Muscle layer of colon (tissue), 2 donors: ENCODE results near the gene UBAC2.

ENCODE experiments used
- H3K27ac ChIP-seq: one replicate; pipeline ENCODE4 v1.7.0; 2013; ENCODE audit warnings: low read depth, mild to moderate bottlenecking, low read length, moderate library complexity
- H3K27me3 ChIP-seq, 2 donors: one replicate each; pipeline ENCODE4 v1.7.0; 2013; ENCODE audit warnings: low read length in 2 of 2, mild to moderate bottlenecking in 2 of 2; ENCODE audit not compliant: insufficient read depth in 2 of 2, control insufficient read depth in 1 of 2
- H3K36me3 ChIP-seq: one replicate; pipeline ENCODE4 v1.7.0; 2013; ENCODE audit warnings: mild to moderate bottlenecking, low read length; ENCODE audit not compliant: insufficient read depth
- H3K4me1 ChIP-seq: one replicate; pipeline ENCODE4 v1.7.0; 2013; ENCODE audit warnings: mild to moderate bottlenecking, low read length; ENCODE audit not compliant: insufficient read depth
- H3K4me3 ChIP-seq, 2 donors: one replicate each; pipeline ENCODE4 v1.7.0; 2013; ENCODE audit warnings: low read length in 2 of 2, low read depth in 1 of 2, mild to moderate bottlenecking in 1 of 2, moderate library complexity in 1 of 2
- H3K9ac ChIP-seq: one replicate; pipeline ENCODE4 v1.7.0; 2013; ENCODE audit warnings: low read length
- H3K9me3 ChIP-seq: one replicate; pipeline ENCODE4 v1.7.0; 2013; ENCODE audit warnings: mild to moderate bottlenecking, low read length
- donor health status: abdominal sarcoma.
- donor health status: Adenocarcinoma of cecum.

UBAC2 gene

DNA sequence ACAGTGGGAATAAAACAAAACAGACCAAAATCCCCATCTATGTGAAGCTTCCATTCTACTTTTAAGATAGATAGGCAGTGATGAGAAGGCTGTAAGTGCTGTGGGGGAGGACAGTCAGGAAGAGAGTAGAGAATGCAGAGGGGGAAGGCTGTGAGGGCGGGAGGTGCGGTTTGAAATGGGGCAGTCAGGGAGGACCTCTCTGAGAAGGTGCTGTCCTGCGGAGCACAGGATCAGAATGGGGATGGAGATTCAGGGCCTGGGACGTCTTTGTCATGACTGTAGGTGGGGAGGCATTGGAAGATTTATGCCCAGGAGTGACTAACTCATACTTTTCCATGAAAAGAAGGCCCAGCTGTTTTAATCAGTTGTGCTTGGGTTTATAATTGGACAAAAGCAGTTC is 110.5 kb downstream of the UBAC2 start:
- Histone ChIP-seq H3K4me1 (peaks cover 31% of the 10 kb centered on the region), H3K9me3 (no peaks in the 10 kb centered on the region), H3K36me3 (no peaks in the 10 kb centered on the region), H3K27me3 (no peaks in the 10 kb centered on the region), H3K27ac (peak overlapping the region; percentile 19), H3K9ac (no peak overlapping the region), H3K4me3 (no peak overlapping the region)

DNA sequence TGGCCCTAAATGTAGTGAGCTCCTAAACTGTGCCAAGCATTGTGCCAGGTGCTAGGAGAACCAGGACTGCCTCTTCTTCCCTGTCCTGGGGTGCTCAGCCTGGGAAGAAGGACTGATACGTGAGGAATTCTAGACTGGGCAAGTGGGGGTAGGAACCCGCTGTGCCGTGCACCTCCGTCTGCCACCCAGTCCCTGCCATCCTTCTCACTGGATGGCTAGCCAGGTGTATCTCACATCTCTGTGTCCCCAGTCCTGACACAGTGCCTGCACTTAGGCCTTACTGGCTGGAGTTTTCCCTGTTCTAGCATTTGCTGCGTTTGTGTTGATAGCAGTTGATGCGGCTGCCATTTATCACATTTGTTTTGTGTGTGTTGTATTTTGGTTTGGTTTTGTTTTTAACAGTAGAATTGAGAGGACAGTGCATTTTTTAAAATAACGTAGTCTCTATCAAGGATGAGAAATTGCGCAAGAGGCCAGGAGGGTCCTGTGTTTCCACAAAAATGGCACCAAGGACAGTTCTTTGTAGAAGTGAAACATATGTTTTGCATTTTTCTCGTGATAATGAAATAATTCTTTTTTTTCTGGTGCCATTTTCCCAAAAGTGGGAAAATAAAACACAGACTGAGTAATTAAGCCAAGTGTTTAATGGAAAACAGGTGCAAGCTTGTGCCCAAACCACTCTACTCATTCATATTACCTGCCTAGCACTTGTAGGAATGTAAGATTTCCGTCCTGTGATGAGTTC is 111.3 kb downstream of the UBAC2 start:
- Histone ChIP-seq H3K4me1 (peaks cover 31% of the 10 kb centered on the region), H3K27me3 (no peaks in the 10 kb centered on the region), H3K9ac (no peak overlapping the region), H3K27ac (peak overlapping the region; percentile 36), H3K9me3 (no peaks in the 10 kb centered on the region), H3K36me3 (no peaks in the 10 kb centered on the region), H3K4me3 (no peak overlapping the region)

DNA sequence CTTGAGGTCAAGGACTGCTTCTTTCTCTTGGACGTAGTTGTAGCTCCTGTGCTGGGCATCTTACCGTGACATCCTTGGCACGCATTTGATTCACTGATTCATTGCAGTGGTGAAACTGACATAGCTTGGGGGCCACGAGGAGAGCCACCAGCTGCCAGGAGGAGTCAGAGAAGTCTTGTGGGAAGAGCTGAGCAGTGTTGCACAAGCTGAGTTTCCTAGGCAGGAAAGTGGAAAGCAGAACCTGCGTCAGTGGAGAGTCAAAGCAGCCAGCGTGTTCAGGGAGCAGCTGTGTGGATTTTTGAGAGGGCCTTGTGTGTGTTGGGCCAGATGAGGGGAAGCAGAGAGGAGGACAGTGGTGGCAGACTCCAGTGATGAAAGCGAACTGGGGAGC is 111.8 kb downstream of the UBAC2 start:
- no peak overlapping the region for H3K27ac ChIP-seq

DNA sequence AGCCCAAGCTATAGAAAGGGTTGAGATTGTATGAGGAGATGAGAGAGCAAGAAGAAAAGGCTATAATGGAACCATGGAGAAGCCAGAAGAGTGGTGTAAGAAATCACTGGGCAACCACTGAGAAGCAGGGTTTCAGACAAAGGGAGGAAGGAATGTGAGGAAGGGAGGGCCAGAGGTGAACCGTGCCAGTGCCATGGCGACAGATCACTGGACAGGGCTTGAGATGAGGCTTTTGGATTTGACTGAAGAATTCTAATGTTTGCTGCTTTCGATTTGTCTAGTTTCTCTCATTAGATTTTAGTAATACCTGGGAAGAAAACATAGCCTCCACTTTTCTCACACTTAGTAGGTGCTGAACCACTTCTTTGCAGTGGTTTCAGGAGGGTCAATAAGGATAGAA is 112.8 kb downstream of the UBAC2 start:
- H3K4me3 ChIP-seq = no peak overlapping the region
- no peaks in the 10 kb centered on the region for H3K36me3 ChIP-seq
- no peaks in the 10 kb centered on the region for H3K27me3 ChIP-seq
- no peak overlapping the region for H3K27ac ChIP-seq
- no peak overlapping the region for H3K9ac ChIP-seq
- H3K9me3 ChIP-seq = no peaks in the 10 kb centered on the region
- peaks cover 21% of the 10 kb centered on the region for H3K4me1 ChIP-seq

More for the DNA sequence above, 111.8 kb downstream of the UBAC2 start:
- Histone ChIP-seq H3K36me3 (no peaks in the 10 kb centered on the region), H3K9ac (no peak overlapping the region), H3K4me1 (peaks cover 31% of the 10 kb centered on the region), H3K4me3 (no peak overlapping the region), H3K27me3 (no peaks in the 10 kb centered on the region), H3K9me3 (no peaks in the 10 kb centered on the region)

DNA sequence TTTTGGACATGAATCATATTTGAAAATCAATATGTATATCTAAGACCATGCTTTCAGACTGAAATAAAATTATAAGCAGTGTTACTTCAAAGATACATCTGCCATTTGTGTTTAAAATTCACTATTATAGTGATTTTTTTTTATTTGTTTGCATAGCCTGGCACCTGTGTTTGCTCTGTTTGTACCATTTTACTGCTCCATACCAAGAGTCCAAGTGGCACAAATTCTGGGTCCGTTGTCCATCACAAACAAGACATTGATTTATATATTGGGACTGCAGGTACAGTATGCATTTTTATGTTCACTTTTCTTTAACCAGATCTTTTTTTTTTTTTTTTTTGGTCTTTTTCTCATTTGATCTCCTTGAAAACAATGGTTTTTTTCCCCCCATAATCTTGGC is 113.3 kb downstream of the UBAC2 start:
- Histone ChIP-seq H3K4me3 (no peak overlapping the region), H3K27ac (no peak overlapping the region), H3K27me3 (no peaks in the 10 kb centered on the region), H3K36me3 (no peaks in the 10 kb centered on the region), H3K9me3 (no peaks in the 10 kb centered on the region), H3K9ac (no peak overlapping the region), H3K4me1 (peaks cover 20% of the 10 kb centered on the region)

DNA sequence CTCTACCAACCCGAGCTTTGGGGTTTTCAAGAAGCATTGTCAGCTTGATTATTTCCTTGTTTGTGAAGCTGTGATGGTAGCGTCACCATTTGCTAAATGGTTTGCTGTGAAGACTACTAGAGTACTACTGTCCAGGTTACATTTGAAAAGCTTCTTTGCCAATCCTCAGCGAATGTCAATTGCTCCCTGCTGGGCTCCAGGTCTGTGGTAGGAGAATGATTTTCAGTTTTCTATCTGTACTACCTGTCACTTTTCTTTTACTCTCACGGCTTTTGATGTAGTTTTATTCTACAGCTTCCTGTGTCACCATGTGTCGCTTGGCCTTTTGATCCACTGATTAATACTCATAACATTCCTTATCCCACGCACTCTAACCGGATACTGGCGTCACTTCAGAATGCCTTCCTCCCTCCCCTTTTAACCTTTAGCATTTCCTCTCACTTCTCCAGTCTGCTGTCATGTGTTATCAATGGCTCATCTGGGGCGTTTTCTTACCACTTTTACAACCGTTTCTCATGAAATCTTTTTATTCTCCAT is 114.1 kb downstream of the UBAC2 start:
- Histone ChIP-seq H3K4me1 (peaks cover 20% of the 10 kb centered on the region), H3K36me3 (no peaks in the 10 kb centered on the region), H3K27me3 (no peaks in the 10 kb centered on the region), H3K9me3 (no peaks in the 10 kb centered on the region), H3K27ac (no peak overlapping the region), H3K4me3 (no peak overlapping the region), H3K9ac (no peak overlapping the region)

GRCh38 chr13:99315186-99315585 is 114.5 kb downstream of the UBAC2 start:
- Histone ChIP-seq H3K27ac (no peak overlapping the region), H3K27me3 (no peaks in the 10 kb centered on the region), H3K4me1 (peaks cover 17% of the 10 kb centered on the region)

DNA sequence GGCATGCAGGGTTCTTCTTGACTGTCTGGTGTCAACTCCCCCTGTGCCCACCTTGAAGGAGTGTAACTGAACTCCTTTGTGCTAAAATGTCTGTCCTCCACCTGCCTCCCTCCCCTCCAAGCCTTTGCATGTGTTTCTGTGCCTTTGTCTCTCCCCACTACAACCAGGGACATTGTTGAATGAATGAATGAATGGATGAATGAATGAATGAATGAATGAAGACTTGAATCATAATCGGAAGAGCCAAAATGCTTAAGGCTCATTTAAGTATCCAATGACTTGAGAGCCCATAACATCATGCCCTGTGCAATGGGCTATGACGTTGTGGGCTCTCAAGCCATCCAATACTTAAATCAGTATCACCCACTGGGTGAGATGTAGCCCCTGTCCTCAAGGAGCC is 115.6 kb downstream of the UBAC2 start:
- H3K9ac ChIP-seq = no peak overlapping the region
- H3K27ac ChIP-seq = no peak overlapping the region
- no peaks in the 10 kb centered on the region for H3K9me3 ChIP-seq
- H3K36me3 ChIP-seq = no peaks in the 10 kb centered on the region
- H3K4me3 ChIP-seq = no peak overlapping the region
- H3K4me1 ChIP-seq = peaks cover 14% of the 10 kb centered on the region
- H3K27me3 ChIP-seq = no peaks in the 10 kb centered on the region

More at GRCh38 chr13:99315186-99315585, 114.5 kb downstream of the UBAC2 start:
- Histone ChIP-seq H3K9me3 (no peaks in the 10 kb centered on the region), H3K4me3 (no peak overlapping the region), H3K36me3 (no peaks in the 10 kb centered on the region), H3K9ac (no peak overlapping the region)

DNA sequence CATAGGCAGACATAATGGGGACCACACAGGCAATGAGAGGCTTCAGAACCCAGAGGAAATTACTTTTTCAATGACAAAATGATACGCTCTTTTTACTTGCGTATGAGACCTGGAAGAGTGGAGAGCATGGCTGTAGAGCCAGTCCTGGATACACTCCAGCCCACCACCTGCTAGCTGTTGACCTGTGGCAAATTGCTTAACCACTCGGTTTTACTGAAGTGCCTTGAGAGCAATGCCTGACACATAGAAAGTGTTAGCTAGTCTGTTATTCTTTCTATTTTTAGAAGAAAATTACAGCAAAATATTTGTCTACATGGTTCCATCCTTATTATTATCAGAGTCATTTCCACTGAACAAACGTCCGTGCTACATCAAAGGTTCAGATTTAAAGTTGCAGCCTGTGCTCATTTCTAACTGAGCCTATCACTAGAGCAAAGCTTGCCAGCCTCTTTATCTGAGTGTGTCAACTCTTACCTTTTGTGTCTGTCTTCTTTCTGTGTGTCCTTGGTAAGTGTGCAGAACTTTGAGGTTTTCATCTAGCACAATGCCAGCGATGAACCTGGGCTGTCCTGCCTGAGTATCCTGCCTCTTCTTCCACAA is 116.1 kb downstream of the UBAC2 start:
- Histone ChIP-seq H3K36me3 (no peaks in the 10 kb centered on the region), H3K4me1 (peaks cover 11% of the 10 kb centered on the region), H3K9me3 (no peaks in the 10 kb centered on the region)

DNA sequence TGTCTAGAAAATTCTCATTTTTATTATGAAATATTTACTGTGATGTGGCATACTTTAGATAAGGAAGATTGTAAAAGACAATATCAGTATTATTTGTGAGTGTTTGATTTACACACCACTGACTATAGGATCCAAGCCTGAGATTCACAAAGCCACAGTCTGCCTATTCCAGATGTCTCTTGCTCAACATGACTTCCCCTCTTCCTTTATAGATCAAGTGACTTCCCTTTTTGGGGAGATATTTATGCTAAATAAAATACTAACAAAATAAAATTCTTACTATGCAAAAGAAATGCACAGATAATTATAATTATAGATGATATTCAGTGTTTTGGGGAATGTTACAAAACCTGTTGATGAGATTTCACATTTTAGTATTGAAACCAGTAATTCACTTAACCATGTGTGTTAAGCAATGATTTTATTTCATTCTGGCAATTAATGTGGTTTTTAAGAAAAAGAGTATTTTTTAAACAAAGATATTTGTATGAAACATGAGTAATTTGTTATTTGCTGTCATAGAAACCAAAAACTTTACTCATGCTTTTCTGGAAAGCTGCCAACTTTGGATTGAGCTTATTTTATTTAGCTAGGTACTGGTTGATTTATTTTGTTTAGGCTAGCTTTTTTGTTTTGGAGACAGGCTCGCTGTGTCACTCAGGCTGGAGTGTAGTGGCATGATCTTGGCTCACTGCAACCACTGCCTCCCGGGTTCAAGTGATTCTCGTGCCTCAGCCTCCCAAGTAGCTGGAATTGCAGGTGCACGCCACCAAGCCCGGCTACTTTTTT is 120.2 kb downstream of the UBAC2 start:
- Histone ChIP-seq H3K4me1 (peaks cover 16% of the 10 kb centered on the region), H3K27ac (no peak overlapping the region), H3K27me3 (no peaks in the 10 kb centered on the region), H3K36me3 (peaks cover 3% of the 10 kb centered on the region), H3K9ac (no peak overlapping the region), H3K4me3 (no peak overlapping the region), H3K9me3 (no peaks in the 10 kb centered on the region)

More for the DNA sequence above, 116.1 kb downstream of the UBAC2 start:
- Histone ChIP-seq H3K9ac (no peak overlapping the region), H3K27ac (no peak overlapping the region), H3K4me3 (no peak overlapping the region), H3K27me3 (no peaks in the 10 kb centered on the region)

GRCh38 chr13:99321709-99322108 is 121.1 kb downstream of the UBAC2 start:
- no peaks in the 10 kb centered on the region for H3K27me3 ChIP-seq
- peaks cover 16% of the 10 kb centered on the region for H3K4me1 ChIP-seq
- no peak overlapping the region for H3K9ac ChIP-seq
- H3K9me3 ChIP-seq = no peaks in the 10 kb centered on the region
- no peak overlapping the region for H3K27ac ChIP-seq
- peaks cover 3% of the 10 kb centered on the region for H3K36me3 ChIP-seq
- H3K4me3 ChIP-seq = no peak overlapping the region
